Caco-2 (cell line): ENCODE results near the gene OGFOD1. TPM values are rescaled to one million over a fixed set of nuclear protein-coding genes. Genes with fewer than 3 reads are reported as not detected.

Experiments
- BruUV-seq: library from RNA; stranded (reverse); fragments of 400-500 nt; replicated peaks from 2 replicates; lab custom pipeline; 2021; lab: Mats Ljungman, UMichigan
- CTCF ChIA-PET: fragments of 300-600 bp; sonication (Branson Sonifier 250); formaldehyde crosslinking; loops from one replicate; lab custom pipeline; 2022; ENCODE audit warnings: antibody characterized with exemption; lab: Charles Lee
- POLR2A ChIA-PET: fragments of 300-600 bp; sonication (Branson Sonifier 250); formaldehyde crosslinking; loops from one replicate; lab custom pipeline; 2022; ENCODE audit warnings: antibody characterized with exemption; lab: Charles Lee
- DNase-seq, 2 experiments: peaks; one replicate each; pipeline versions ENCODE4 v3.0.0 to v3.0.0-alpha.2; 2020 to 2022
- H3K27me3 ChIP-seq: replicated peaks from 2 replicates; pipeline ENCODE4 v1.6.0; 2011; ENCODE audit warnings: low read length; ENCODE audit not compliant: control insufficient read depth, insufficient read depth
- H3K36me3 ChIP-seq: 2 replicates; pipeline ENCODE4 v1.5.1; 2011; ENCODE audit warnings: low read length; ENCODE audit not compliant: control insufficient read depth, insufficient read depth
- H3K4me1 ChIP-seq: fragments of 250-450 bp; sonication (Bioruptor Pico); 2 replicates; pipeline ENCODE4 v1.5.1; 2020; ENCODE audit warnings: mild to moderate bottlenecking
- H3K4me3 ChIP-seq: 2 replicates; pipeline ENCODE4 v1.5.1; 2011; ENCODE audit warnings: low read depth, mild to moderate bottlenecking, control low read depth, low read length
- H3K9me3 ChIP-seq: fragments of 250-450 bp; sonication (Bioruptor Pico); 2 replicates; pipeline ENCODE4 v1.5.1; 2020; ENCODE audit warnings: mild to moderate bottlenecking, moderate library complexity
- H3K27ac Mint-ChIP-seq: one replicate; pipeline ENCODE4 v1.8.0; 2022; ENCODE audit warnings: mixed read lengths; ENCODE audit not compliant: unreplicated experiment
- H3K27me3 Mint-ChIP-seq: one replicate; pipeline ENCODE4 v1.8.0; 2022; ENCODE audit warnings: mixed read lengths; ENCODE audit not compliant: insufficient read depth, unreplicated experiment
- H3K36me3 Mint-ChIP-seq: one replicate; pipeline ENCODE4 v1.8.0; 2022; ENCODE audit warnings: mild to moderate bottlenecking, mixed read lengths; ENCODE audit not compliant: insufficient read depth, unreplicated experiment
- H3K4me1 Mint-ChIP-seq: one replicate; pipeline ENCODE4 v1.8.0; 2022; ENCODE audit warnings: low read depth, mixed read lengths; ENCODE audit not compliant: unreplicated experiment
- H3K4me3 Mint-ChIP-seq: one replicate; pipeline ENCODE4 v1.8.0; 2022; ENCODE audit warnings: mild to moderate bottlenecking, moderate library complexity, mixed read lengths; ENCODE audit not compliant: unreplicated experiment
- H3K9me3 Mint-ChIP-seq: one replicate; pipeline ENCODE4 v1.8.0; 2022; ENCODE audit warnings: mixed read lengths; ENCODE audit not compliant: unreplicated experiment
- CTCF ChIP-seq, 2 experiments: fragments of 200-600 bp in 1 of 2; IDR thresholded peaks; 1 replicate in 1 of 2; 2 replicates in 1 of 2; pipeline versions ENCODE4 v1.5.1 to v1.8.0; 2011 to 2022; ENCODE audit warnings: antibody characterized with exemption in 1 of 2, control low read depth in 1 of 2, inconsistent platforms in 1 of 2, low read depth in 1 of 2, low read length in 1 of 2, mild to moderate bottlenecking in 1 of 2, moderate library complexity in 1 of 2; ENCODE audit not compliant: insufficient read depth in 1 of 2, severe bottlenecking in 1 of 2, unreplicated experiment in 1 of 2
- intact Hi-C: fragments of 100-400 bp; cut with micrococcal nuclease; formaldehyde crosslinking; loops from one replicate; pipeline ENCODE4 v1.10.0; 2022; ENCODE audit not compliant: unreplicated experiment
- total RNA-seq: library from RNA; stranded (reverse); gene quantifications from 2 replicates; pipeline ENCODE4 v1.2.3, GENCODE V29; 2022

Gene OGFOD1
- total RNA-seq, 1 experiment from 2014 or later = 79.0 TPM

- H3K27ac Mint-ChIP-seq = no peak overlapping the region
- no peak overlapping the region for H3K4me3 Mint-ChIP-seq
- intact Hi-C loops = no loop called here
- ChIA-PET CTCF (no interaction called here), POLR2A (no interaction called here)
- no peak for TF ChIP-seq CTCF (IDR thresholded peaks at IDR 0.05; ENCODE audit: insufficient read depth in 1 of 2, low read depth in 1 of 2, low read length in 1 of 2, severe bottlenecking in 1 of 2, unreplicated experiment in 1 of 2)
- DNase-seq = no peak
- H3K4me3 ChIP-seq = no peak overlapping the region
- no peaks in the 10 kb centered on the region for H3K27me3 ChIP-seq
- no TSS peak for BruUV-seq
- H3K4me1 Mint-ChIP-seq = peaks cover 6% of the 10 kb centered on the region
- H3K36me3 ChIP-seq = no peaks in the 10 kb centered on the region
- H3K9me3 ChIP-seq = no peaks in the 10 kb centered on the region
- no peaks in the 10 kb centered on the region for H3K9me3 Mint-ChIP-seq
- H3K36me3 Mint-ChIP-seq = no peaks in the 10 kb centered on the region
- H3K4me1 ChIP-seq = peaks cover 6% of the 10 kb centered on the region
- no peaks in the 10 kb centered on the region for H3K27me3 Mint-ChIP-seq
These were observed 64.3 kb downstream of the OGFOD1 start for GRCh38 chr16:56515665-56516064.

- CTCF ChIA-PET = interaction anchor here (0.8 to 1.7 kb wide), 2 partner anchors 83 to 185 kb away, joined by 3 read pairs; no protein-coding TSS in a partner anchor
- peaks cover 7% of the 10 kb centered on the region for H3K4me1 Mint-ChIP-seq
- no peak overlapping the region for H3K4me3 ChIP-seq
- no peak for DNase-seq
- peaks cover 7% of the 10 kb centered on the region for H3K4me1 ChIP-seq
- H3K4me3 Mint-ChIP-seq = no peak overlapping the region
- no peaks in the 10 kb centered on the region for H3K9me3 ChIP-seq
- POLR2A ChIA-PET = no interaction called here
- no peaks in the 10 kb centered on the region for H3K27me3 Mint-ChIP-seq
- no peaks in the 10 kb centered on the region for H3K27me3 ChIP-seq
- no peaks in the 10 kb centered on the region for H3K9me3 Mint-ChIP-seq
- no peak overlapping the region for H3K27ac Mint-ChIP-seq
- no peak for TF ChIP-seq CTCF (IDR thresholded peaks at IDR 0.05; ENCODE audit: insufficient read depth in 1 of 2, low read depth in 1 of 2, low read length in 1 of 2, severe bottlenecking in 1 of 2, unreplicated experiment in 1 of 2)
- BruUV-seq = no TSS peak
- no peaks in the 10 kb centered on the region for H3K36me3 Mint-ChIP-seq
- intact Hi-C loops = no loop called here
- H3K36me3 ChIP-seq = no peaks in the 10 kb centered on the region
These were observed 65.9 kb downstream of the OGFOD1 start for GRCh38 chr16:56517206-56517605.

- H3K27me3 Mint-ChIP-seq = no peaks in the 10 kb centered on the region
- no peaks in the 10 kb centered on the region for H3K36me3 Mint-ChIP-seq
- CTCF ChIA-PET = no interaction called here
- peaks cover 7% of the 10 kb centered on the region for H3K4me1 Mint-ChIP-seq
- no peaks in the 10 kb centered on the region for H3K36me3 ChIP-seq
- POLR2A ChIA-PET = no interaction called here
- H3K27ac Mint-ChIP-seq = no peak overlapping the region
- no peak for TF ChIP-seq CTCF (IDR thresholded peaks at IDR 0.05; ENCODE audit: insufficient read depth in 1 of 2, low read depth in 1 of 2, low read length in 1 of 2, severe bottlenecking in 1 of 2, unreplicated experiment in 1 of 2)
- H3K4me3 Mint-ChIP-seq = peak overlapping the region; percentile 81
- H3K9me3 ChIP-seq = no peaks in the 10 kb centered on the region
- H3K4me1 ChIP-seq = peaks cover 7% of the 10 kb centered on the region
- no peak overlapping the region for H3K4me3 ChIP-seq
- H3K27me3 ChIP-seq = no peaks in the 10 kb centered on the region
- DNase-seq = no peak
- intact Hi-C loops = no loop called here
- BruUV-seq = TSS peak; percentile 55
- no peaks in the 10 kb centered on the region for H3K9me3 Mint-ChIP-seq
These were observed 67.1 kb downstream of the OGFOD1 start for GRCh38 chr16:56518425-56518824.
